ENCODE measurements around the gene MCM5.
"Not testable (repeated sequence)": the region's sequence is repeated elsewhere in the genome, so short reads cannot be mapped to it uniquely, and the experiment has no call there.

MCM5 gene

GRCh38 chr22:35361001-35361558 lies 38.9 kb upstream of the MCM5 start:
- DNase-seq (ENCODE audit: insufficient read length, low spot score), result no peak
- no peak for FAIRE-seq
- TF ChIP-seq POU2F2 (IDR thresholded peaks at IDR 0.05; ENCODE audit: low read depth, low read length), result no peak
- no peak for TF ChIP-seq SPI1 (IDR thresholded peaks at IDR 0.05; ENCODE audit: low read depth, low read length)
- no peak for TF ChIP-seq PAX5 (IDR thresholded peaks at IDR 0.05; ENCODE audit: insufficient read depth, low read length, severe bottlenecking)
- TF ChIP-seq TAF1 (IDR thresholded peaks at IDR 0.05; ENCODE audit: low read depth, low read length), result no peak
- no peak for TF ChIP-seq POLR2A (IDR thresholded peaks at IDR 0.05; ENCODE audit: low read depth, low read length)
- no peak for TF ChIP-seq POLR2AphosphoS5 (IDR thresholded peaks at IDR 0.05; ENCODE audit: low read depth, low read length)

GRCh38 chr22:35363566-35364086 lies 36.3 kb upstream of the MCM5 start:
- FAIRE-seq (no peak), DNase-seq (ENCODE audit: insufficient read length, low spot score) (no peak)
- TF ChIP-seq PAX5 (IDR thresholded peaks at IDR 0.05; ENCODE audit: insufficient read depth, low read length, severe bottlenecking) (no peak), POLR2A (IDR thresholded peaks at IDR 0.05; ENCODE audit: low read depth, low read length) (no peak), POU2F2 (IDR thresholded peaks at IDR 0.05; ENCODE audit: low read depth, low read length) (no peak), TAF1 (IDR thresholded peaks at IDR 0.05; ENCODE audit: low read depth, low read length) (no peak), POLR2AphosphoS5 (IDR thresholded peaks at IDR 0.05; ENCODE audit: low read depth, low read length) (no peak), SPI1 (IDR thresholded peaks at IDR 0.05; ENCODE audit: low read depth, low read length) (no peak)

GRCh38 chr22:35364230-35364629 lies 35.7 kb upstream of the MCM5 start:
- not testable (repeated sequence) for FAIRE-seq

GRCh38 chr22:35367331-35367886 lies 32.5 kb upstream of the MCM5 start:
- DNase-seq (ENCODE audit: insufficient read length, low spot score) (no peak), FAIRE-seq (peak; percentile 83)
- TF ChIP-seq PAX5 (IDR thresholded peaks at IDR 0.05; ENCODE audit: insufficient read depth, low read length, severe bottlenecking) (peak; percentile 44), POLR2A (IDR thresholded peaks at IDR 0.05; ENCODE audit: low read depth, low read length) (no peak)

More at GRCh38 chr22:35364230-35364629, 35.7 kb upstream of the MCM5 start:
- not testable (repeated sequence) for DNase-seq (ENCODE audit: insufficient read length, low spot score)

GRCh38 chr22:35368386-35368785 lies 31.6 kb upstream of the MCM5 start:
- DNase-seq (ENCODE audit: insufficient read length, low spot score) (no peak), FAIRE-seq (no peak)
- TF ChIP-seq POU2F2 (IDR thresholded peaks at IDR 0.05; ENCODE audit: low read depth, low read length) (no peak), SPI1 (IDR thresholded peaks at IDR 0.05; ENCODE audit: low read depth, low read length) (no peak), PAX5 (IDR thresholded peaks at IDR 0.05; ENCODE audit: insufficient read depth, low read length, severe bottlenecking) (no peak), POLR2AphosphoS5 (IDR thresholded peaks at IDR 0.05; ENCODE audit: low read depth, low read length) (no peak), TAF1 (IDR thresholded peaks at IDR 0.05; ENCODE audit: low read depth, low read length) (no peak), POLR2A (IDR thresholded peaks at IDR 0.05; ENCODE audit: low read depth, low read length) (no peak)

- no peak for DNase-seq (ENCODE audit: insufficient read length, low spot score)
- FAIRE-seq, result no peak
- TF ChIP-seq POLR2A (IDR thresholded peaks at IDR 0.05; ENCODE audit: low read depth, low read length) (no peak), POU2F2 (IDR thresholded peaks at IDR 0.05; ENCODE audit: low read depth, low read length) (no peak), POLR2AphosphoS5 (IDR thresholded peaks at IDR 0.05; ENCODE audit: low read depth, low read length) (no peak), PAX5 (IDR thresholded peaks at IDR 0.05; ENCODE audit: insufficient read depth, low read length, severe bottlenecking) (no peak), TAF1 (IDR thresholded peaks at IDR 0.05; ENCODE audit: low read depth, low read length) (no peak), SPI1 (IDR thresholded peaks at IDR 0.05; ENCODE audit: low read depth, low read length) (no peak)
Observed at GRCh38 chr22:35369996-35370395, 29.9 kb upstream of the MCM5 start.

- DNase-seq (ENCODE audit: insufficient read length, low spot score) (no peak), FAIRE-seq (no peak)
- TF ChIP-seq POLR2A (IDR thresholded peaks at IDR 0.05; ENCODE audit: low read depth, low read length) (no peak), POLR2AphosphoS5 (IDR thresholded peaks at IDR 0.05; ENCODE audit: low read depth, low read length) (no peak)
Observed at GRCh38 chr22:35373781-35374180, 26.2 kb upstream of the MCM5 start.

GRCh38 chr22:35375031-35375430 lies 24.9 kb upstream of the MCM5 start:
- no peak for TF ChIP-seq POLR2AphosphoS5 (IDR thresholded peaks at IDR 0.05; ENCODE audit: low read depth, low read length)
- no peak for TF ChIP-seq POU2F2 (IDR thresholded peaks at IDR 0.05; ENCODE audit: low read depth, low read length)
- no peak for TF ChIP-seq SPI1 (IDR thresholded peaks at IDR 0.05; ENCODE audit: low read depth, low read length)
- no peak for TF ChIP-seq POLR2A (IDR thresholded peaks at IDR 0.05; ENCODE audit: low read depth, low read length)
- TF ChIP-seq PAX5 (IDR thresholded peaks at IDR 0.05; ENCODE audit: insufficient read depth, low read length, severe bottlenecking), result no peak
- no peak for TF ChIP-seq TAF1 (IDR thresholded peaks at IDR 0.05; ENCODE audit: low read depth, low read length)
- peak; percentile 23 for FAIRE-seq

GRCh38 chr22:35375526-35375925 lies 24.4 kb upstream of the MCM5 start:
- TF ChIP-seq POLR2AphosphoS5 (IDR thresholded peaks at IDR 0.05; ENCODE audit: low read depth, low read length) (no peak), TAF1 (IDR thresholded peaks at IDR 0.05; ENCODE audit: low read depth, low read length) (no peak), PAX5 (IDR thresholded peaks at IDR 0.05; ENCODE audit: insufficient read depth, low read length, severe bottlenecking) (no peak), POLR2A (IDR thresholded peaks at IDR 0.05; ENCODE audit: low read depth, low read length) (no peak), SPI1 (IDR thresholded peaks at IDR 0.05; ENCODE audit: low read depth, low read length) (no peak), POU2F2 (IDR thresholded peaks at IDR 0.05; ENCODE audit: low read depth, low read length) (no peak)
- DNase-seq (ENCODE audit: insufficient read length, low spot score), result no peak
- FAIRE-seq, result no peak

More at GRCh38 chr22:35375031-35375430, 24.9 kb upstream of the MCM5 start:
- no peak for DNase-seq (ENCODE audit: insufficient read length, low spot score)

GRCh38 chr22:35376728-35377472 lies 23.0 kb upstream of the MCM5 start:
- FAIRE-seq, result peak; percentile 88
- peak; percentile 50; the same call in 1 of the 2 replicates for TF ChIP-seq POLR2A (IDR thresholded peaks at IDR 0.05; ENCODE audit: low read depth, low read length)
- TF ChIP-seq PAX5 (IDR thresholded peaks at IDR 0.05; ENCODE audit: insufficient read depth, low read length, severe bottlenecking), result no peak
- peak; percentile 100 for TF ChIP-seq SPI1 (IDR thresholded peaks at IDR 0.05; ENCODE audit: low read depth, low read length)
- no peak for TF ChIP-seq TAF1 (IDR thresholded peaks at IDR 0.05; ENCODE audit: low read depth, low read length)
- 0 out of 2 replicates have a peak, but pooled peaks have one; percentile 50 for TF ChIP-seq POU2F2 (IDR thresholded peaks at IDR 0.05; ENCODE audit: low read depth, low read length)
- peak; percentile 63 for DNase-seq (ENCODE audit: insufficient read length, low spot score)
